B cell (primary cell): ENCODE data around the gene SREBF1. TPM values are rescaled to one million over a fixed set of nuclear protein-coding genes. Genes with fewer than 3 reads are reported as not detected.

ENCODE experiments used
- ATAC-seq: fragments of 200-7000 bp; cut with Tn5 transposase; one replicate; pipeline ENCODE4 v1.10.0; 2021; ENCODE audit warnings: low read depth, mild to moderate bottlenecking, moderate number of reproducible peaks, moderate library complexity
- CTCF ChIA-PET: fragments of 350-600 bp; sonication (Branson Sonifier 250); formaldehyde crosslinking; loops from one replicate; lab custom pipeline; 2021; ENCODE audit warnings: antibody characterized with exemption, inconsistent platforms; lab: Charles Lee
- POLR2A ChIA-PET: fragments of 350-600 bp; sonication (Branson Sonifier 250); formaldehyde crosslinking; loops from one replicate; lab custom pipeline; 2021; ENCODE audit warnings: antibody characterized with exemption; lab: Charles Lee
- DNase-seq: peaks from one replicate; pipeline ENCODE4 v3.0.0; 2013
- H2AFZ ChIP-seq: 2 replicates; pipeline ENCODE4 v1.6.1; 2012; ENCODE audit warnings: mild to moderate bottlenecking, low read depth, low read length; ENCODE audit not compliant: insufficient read depth, poor library complexity, severe bottlenecking
- H3K27ac ChIP-seq, 2 donors: 1 replicate in 1 of 2; 2 replicates in 1 of 2; pipeline ENCODE4 v1.5.1; 2012 to 2013; ENCODE audit warnings: low read length in 2 of 2, mild to moderate bottlenecking in 2 of 2, moderate library complexity in 1 of 2
- H3K27me3 ChIP-seq, 4 experiments: fragments of 200-600 bp in 1 of 4; sonication (generic) in 1 of 4; replicated peaks in 1 of 4; 1 replicate in 2 of 4; 2 replicates in 2 of 4; pipeline versions ENCODE4 v1.6.1 to v1.7.0; 2013 to 2016; ENCODE audit warnings: low read length in 3 of 4, mild to moderate bottlenecking in 2 of 4, mixed read lengths in 1 of 4, moderate library complexity in 1 of 4; ENCODE audit not compliant: insufficient read depth in 4 of 4, control insufficient read depth in 3 of 4; ENCODE audit errors: control extremely low read depth in 1 of 4
- H3K36me3 ChIP-seq, 2 experiments: replicated peaks in 1 of 2; 1 replicate in 1 of 2; 2 replicates in 1 of 2; pipeline versions ENCODE4 v1.6.1 to v1.7.1; 2013; ENCODE audit warnings: low read length in 1 of 2; ENCODE audit not compliant: insufficient read depth in 2 of 2, control insufficient read depth in 1 of 2; ENCODE audit errors: control extremely low read depth in 1 of 2, extremely low read depth in 1 of 2
- H3K4me1 ChIP-seq, 2 donors: fragments of 200-600 bp in 1 of 2; sonication (generic) in 1 of 2; 1 replicate in 1 of 2; 2 replicates in 1 of 2; pipeline versions ENCODE4 v1.5.1 to v1.6.1; 2013 to 2017; ENCODE audit warnings: low read length in 2 of 2; ENCODE audit not compliant: control insufficient read depth in 2 of 2, insufficient read depth in 2 of 2
- H3K4me2 ChIP-seq: replicated peaks from 2 replicates; pipeline ENCODE3; 2012; ENCODE audit warnings: mild to moderate bottlenecking, low read depth, low read length; ENCODE audit not compliant: poor library complexity, severe bottlenecking
- H3K4me3 ChIP-seq, 5 experiments: fragments of 200-600 bp in 1 of 5; sonication (generic) in 1 of 5; 1 replicate in 3 of 5; 2 replicates in 2 of 5; pipeline versions ENCODE4 v1.5.1 to v1.7.0; 2011 to 2016; ENCODE audit warnings: low read length in 4 of 5, mild to moderate bottlenecking in 4 of 5, low read depth in 2 of 5, control low read depth in 1 of 5, moderate library complexity in 1 of 5; ENCODE audit not compliant: insufficient read depth in 1 of 5; ENCODE audit errors: control extremely low read depth in 1 of 5, extremely low read depth in 1 of 5
- H3K79me2 ChIP-seq: fragments of 200-600 bp; sonication (generic); one replicate; pipeline ENCODE4 v1.6.0; 2016; ENCODE audit warnings: low read length; ENCODE audit not compliant: control insufficient read depth, insufficient read depth
- H3K9ac ChIP-seq: fragments of 200-600 bp; sonication (generic); 2 replicates; pipeline ENCODE4 v1.6.1; 2017; ENCODE audit warnings: mild to moderate bottlenecking, low read length, moderate library complexity
- H3K9me3 ChIP-seq, 3 donors: one replicate each; pipeline versions ENCODE4 v1.6.1 to v1.7.1; 2013; ENCODE audit warnings: low read length in 2 of 3; ENCODE audit not compliant: control insufficient read depth in 2 of 3, insufficient read depth in 1 of 3; ENCODE audit errors: control extremely low read depth in 1 of 3
- H4K20me1 ChIP-seq: 2 replicates; pipeline ENCODE4 v1.6.0; 2012; ENCODE audit warnings: mild to moderate bottlenecking, low read length; ENCODE audit not compliant: insufficient read depth, control insufficient read depth, poor library complexity, severe bottlenecking
- H3K27ac Mint-ChIP-seq: one replicate; pipeline ENCODE4 v1.8.0; 2021; ENCODE audit warnings: mixed read lengths
- H3K27me3 Mint-ChIP-seq: one replicate; pipeline ENCODE4 v1.8.0; 2021; ENCODE audit warnings: mixed read lengths
- H3K4me1 Mint-ChIP-seq: one replicate; pipeline ENCODE4 v1.8.0; 2021; ENCODE audit warnings: mixed read lengths
- H3K4me3 Mint-ChIP-seq: one replicate; pipeline ENCODE4 v1.8.0; 2021; ENCODE audit warnings: mixed read lengths
- H3K9me3 Mint-ChIP-seq: one replicate; pipeline ENCODE4 v1.8.0; 2022; ENCODE audit warnings: mixed read lengths; ENCODE audit not compliant: insufficient read depth
- CTCF ChIP-seq: fragments of 200-600 bp; IDR thresholded peaks from one replicate; pipeline ENCODE4 v1.8.0; 2022; ENCODE audit warnings: antibody characterized with exemption, mild to moderate bottlenecking
- EZH2 ChIP-seq: IDR thresholded peaks from 2 replicates; pipeline ENCODE4 v1.6.1; 2012; ENCODE audit warnings: borderline replicate concordance, low read depth, mild to moderate bottlenecking, moderate library complexity, low read length; ENCODE audit not compliant: insufficient read depth, poor library complexity, severe bottlenecking
- WGBS: methylation state at CpG from one replicate; pipeline ENCODE4 v1.1.5; 2013; ENCODE audit warnings: missing lambda C conversion rate; ENCODE audit not compliant: insufficient coverage; 5-methylcytosine and 5-hydroxymethylcytosine counted together
- intact Hi-C: fragments of 100-400 bp; cut with micrococcal nuclease; formaldehyde crosslinking; loops from one replicate; pipeline ENCODE4 v1.10.0; 2022
- polyA plus RNA-seq: library from polyadenylated mRNA; depleted of rRNA; stranded (reverse); fragments of >200 nt; gene quantifications from 2 replicates; pipeline ENCODE4 v1.2.3, GENCODE V29; 2012
- total RNA-seq, 2 donors: library from RNA; stranded (reverse); fragments of 120-200 nt in 1 of 2; gene quantifications; 1 replicate in 1 of 2; 2 replicates in 1 of 2; pipeline versions ENCODE4 v1.2.3 to v1.2.4, GENCODE V29; 2013 to 2022

SREBF1 gene
- total and polyA plus RNA-seq, 2 donors (not counting 1 experiment from before 2014, with no cell fraction given) = 21.6 to 34.9 TPM

DNA sequence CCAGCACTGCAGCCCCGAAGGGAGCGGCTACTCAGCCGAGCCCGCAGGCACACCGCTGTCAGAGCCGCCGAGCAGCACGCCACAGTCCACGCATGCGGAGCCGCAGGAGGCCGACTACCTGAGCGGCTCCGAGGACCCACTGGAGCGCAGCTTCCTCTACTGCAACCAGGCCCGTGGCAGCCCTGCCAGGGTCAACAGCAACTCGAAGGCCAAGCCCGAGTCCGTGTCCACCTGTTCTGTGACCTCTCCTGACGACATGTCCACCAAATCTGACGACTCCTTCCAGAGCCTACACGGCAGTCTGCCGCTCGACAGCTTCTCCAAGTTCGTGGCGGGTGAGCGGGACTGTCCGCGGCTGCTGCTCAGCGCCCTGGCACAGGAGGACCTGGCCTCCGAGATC is 42.4 kb downstream of the SREBF1 start:
- Histone ChIP-seq H3K27ac (no peak overlapping the region), H3K4me3 (no peak overlapping the region), H3K36me3 (peaks cover 0 to 17% of the 10 kb centered on the region in 2 experiments), H3K4me1 (peaks cover 9 to 18% of the 10 kb centered on the region in 2 donors), H3K9me3 (no peaks in the 10 kb centered on the region), H2AFZ (no peak overlapping the region), H3K9ac (no peak overlapping the region), H4K20me1 (peaks cover 16% of the 10 kb centered on the region), H3K27me3 (no peaks in the 10 kb centered on the region), H3K4me2 (no peak overlapping the region), H3K79me2 (peaks cover 12% of the 10 kb centered on the region)
- H3K4me1 Mint-ChIP-seq = peaks cover 19% of the 10 kb centered on the region
- H3K4me3 Mint-ChIP-seq = no peak overlapping the region
- DNase-seq (no peak), ATAC-seq (no peak)
- 98% methylated on average over 31 of the region's 31 CpGs for WGBS
- TF ChIP-seq CTCF (no peak), EZH2 (no peak)
- POLR2A ChIA-PET = no interaction called here
- no peak overlapping the region for H3K27ac Mint-ChIP-seq
- no peaks in the 10 kb centered on the region for H3K9me3 Mint-ChIP-seq
- intact Hi-C loops = no loop called here
- H3K27me3 Mint-ChIP-seq = no peaks in the 10 kb centered on the region
- CTCF ChIA-PET = no interaction called here

DNA sequence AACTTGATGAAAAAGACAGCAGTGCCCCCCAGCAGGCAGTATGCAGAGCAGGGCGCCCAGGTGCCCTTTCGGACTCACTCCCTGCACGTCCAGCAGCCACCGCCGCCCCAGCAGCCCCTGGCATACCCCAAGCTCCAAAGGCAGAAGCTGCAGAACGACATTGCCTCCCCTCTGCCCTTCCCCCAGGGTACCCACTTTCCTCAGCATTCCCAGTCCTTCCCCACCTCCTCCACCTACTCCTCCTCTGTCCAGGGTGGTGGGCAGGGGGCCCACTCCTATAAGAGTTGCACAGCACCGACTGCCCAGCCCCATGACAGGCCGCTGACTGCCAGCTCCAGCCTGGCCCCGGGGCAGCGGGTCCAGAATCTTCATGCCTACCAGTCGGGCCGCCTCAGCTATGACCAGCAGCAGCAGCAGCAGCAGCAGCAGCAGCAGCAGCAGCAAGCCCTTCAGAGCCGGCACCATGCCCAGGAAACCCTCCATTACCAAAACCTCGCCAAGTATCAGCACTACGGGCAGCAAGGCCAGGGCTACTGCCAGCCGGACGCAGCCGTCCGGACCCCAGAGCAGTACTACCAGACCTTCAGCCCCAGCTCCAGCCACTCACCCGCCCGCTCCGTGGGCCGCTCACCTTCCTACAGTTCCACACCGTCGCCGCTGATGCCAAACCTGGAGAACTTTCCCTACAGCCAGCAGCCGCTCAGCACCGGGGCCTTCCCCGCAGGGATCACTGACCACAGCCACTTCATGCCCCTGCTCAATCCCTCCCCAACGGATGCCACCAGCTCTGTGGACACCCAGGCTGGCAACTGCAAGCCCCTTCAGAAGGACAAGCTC is 43.2 kb downstream of the SREBF1 start:
- peak overlapping the region; percentile 67 for H3K4me2 ChIP-seq
- DNase-seq (no peak), ATAC-seq (no peak)
- peaks cover 19% of the 10 kb centered on the region for H3K4me1 Mint-ChIP-seq
- H4K20me1 ChIP-seq = peaks cover 16% of the 10 kb centered on the region
- ChIA-PET CTCF (no interaction called here), POLR2A (no interaction called here)
- H2AFZ ChIP-seq = no peak overlapping the region
- H3K9me3 Mint-ChIP-seq = no peaks in the 10 kb centered on the region
- H3K9me3 ChIP-seq = no peaks in the 10 kb centered on the region
- WGBS = 97% methylated on average over 30 of the region's 30 CpGs
- H3K4me3 ChIP-seq = no peak overlapping the region
- no peak overlapping the region for H3K9ac ChIP-seq
- TF ChIP-seq CTCF (no peak), EZH2 (no peak)
- intact Hi-C loops = no loop called here
- H3K4me1 ChIP-seq = peaks cover 9 to 18% of the 10 kb centered on the region in 2 donors
- H3K27ac Mint-ChIP-seq = no peak overlapping the region
- no peak overlapping the region for H3K27ac ChIP-seq
- H3K36me3 ChIP-seq = peaks cover 0 to 17% of the 10 kb centered on the region in 2 experiments
- H3K4me3 Mint-ChIP-seq = peak overlapping the region; percentile 26
- H3K27me3 ChIP-seq = no peaks in the 10 kb centered on the region
- H3K79me2 ChIP-seq = peaks cover 12% of the 10 kb centered on the region
- no peaks in the 10 kb centered on the region for H3K27me3 Mint-ChIP-seq
